Endothelial cell of coronary artery (primary cell): Measurements from ENCODE around the gene HAUS6. TPM values are rescaled to one million over a fixed set of nuclear protein-coding genes. Genes with fewer than 3 reads are reported as not detected.

Experiments
- total RNA-seq: library from RNA; depleted of rRNA; stranded (reverse); fragments of >200 nt; gene quantifications from 2 replicates; pipeline ENCODE4 v1.2.3, GENCODE V29; 2014

HAUS6 gene
- total RNA-seq, result 15.1 and 16.8 TPM in 2 replicates

GRCh38 chr9:19102631-19103345 is at the start of gene HAUS6:
TSS of gene HAUS6 (minus strand) at chr9:19102904. CDS start at chr9:19102651, 253 bp downstream.

DNA sequence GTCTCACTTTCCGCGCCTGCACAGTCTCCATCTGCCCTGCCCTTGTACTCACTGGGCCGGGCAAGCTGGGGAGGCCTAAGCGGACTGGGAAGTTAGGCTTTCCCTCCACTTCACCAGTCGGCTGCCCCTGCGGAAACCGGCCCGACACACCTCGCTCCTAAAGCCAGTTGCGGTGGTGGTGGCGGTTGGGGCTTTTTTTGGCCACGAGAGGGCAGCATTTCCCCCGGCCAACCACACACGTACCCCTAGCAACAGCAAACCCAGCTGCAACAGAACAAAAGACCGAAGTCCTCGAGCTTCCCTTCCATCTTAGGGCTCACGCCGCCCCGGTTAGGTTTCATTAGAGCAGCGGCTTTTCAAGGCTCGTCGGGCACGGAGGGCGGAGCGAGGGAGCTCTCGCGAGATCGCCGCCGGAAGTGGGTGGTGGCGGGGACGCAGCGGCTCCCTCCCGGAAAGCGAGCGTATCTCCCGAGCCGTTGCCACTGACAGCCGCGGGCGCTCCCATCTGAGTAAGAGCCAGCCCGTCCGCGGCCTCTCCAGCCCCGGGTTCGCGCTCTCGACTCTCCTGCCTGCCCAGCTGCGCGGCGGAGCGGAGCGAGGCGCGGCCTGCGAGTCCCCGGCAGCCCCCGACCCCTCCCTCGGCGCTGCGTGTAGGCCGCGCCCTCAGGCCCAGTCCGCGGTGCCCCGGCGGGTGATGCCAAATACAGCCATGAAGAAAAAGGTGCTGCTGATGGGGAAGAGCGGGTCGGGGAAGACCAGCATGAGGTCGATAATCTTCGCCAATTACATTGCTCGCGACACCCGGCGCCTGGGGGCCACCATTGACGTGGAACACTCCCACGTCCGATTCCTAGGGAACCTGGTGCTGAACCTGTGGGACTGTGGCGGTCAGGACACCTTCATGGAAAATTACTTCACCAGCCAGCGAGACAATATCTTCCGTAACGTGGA is 53.5 kb downstream of the HAUS6 start, which contains the start of gene RRAGA:
Gene RRAGA (plus strand): TSS at position 462 of the 951 bp plus-strand sequence. CDS start 233 bp downstream, at position 695.

DNA sequence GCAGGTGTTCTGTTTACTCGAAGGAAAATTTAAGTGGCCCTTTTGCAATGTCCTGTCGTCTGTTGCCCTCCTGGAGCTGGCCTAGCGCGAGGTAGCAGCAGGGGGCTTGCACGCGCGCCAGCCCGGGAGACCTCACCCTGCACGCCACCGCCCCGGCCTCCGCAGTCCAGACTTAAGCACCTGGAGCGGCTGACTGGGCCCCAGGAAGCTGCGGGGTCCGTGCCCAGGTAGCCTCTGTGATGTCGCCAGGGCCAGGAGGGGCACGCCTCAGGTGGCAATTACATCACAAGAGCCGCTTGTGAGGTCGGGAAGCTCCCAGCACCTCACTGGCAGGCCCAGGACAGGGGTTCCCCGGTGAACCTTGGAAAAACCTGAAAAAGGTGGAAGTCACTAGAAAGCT is 69.7 kb downstream of the HAUS6 start, which contains the start of gene SAXO1:
Gene SAXO1 (minus strand): TSS at position 195 of the 400 bp plus-strand sequence. CDS start 301 bp downstream, outside the sequence.

Other genes starting within 250 kb of the HAUS6 start
- gene SAXO1, start 69.7 kb downstream of the HAUS6 start, total RNA-seq, result not detected in 2 replicates
- gene RRAGA, start 53.5 kb downstream of the HAUS6 start, total RNA-seq, result 35.4 and 44.1 TPM in 2 replicates
- gene PLIN2, start 24.6 kb upstream of the HAUS6 start, total RNA-seq, result 30.2 and 212 TPM in 2 replicates
- gene DENND4C, start 127.8 kb upstream of the HAUS6 start, total RNA-seq, result 45.0 and 68.3 TPM in 2 replicates